Left lung (tissue), 10 donors: Measurements from ENCODE around the gene SLC43A3. TPM values are rescaled to one million over a fixed set of nuclear protein-coding genes. Genes with fewer than 3 reads are reported as not detected.

Source experiments
- ATAC-seq: fragments of 200-7000 bp; cut with Tn5 transposase; one replicate; pipeline ENCODE4 v1.9.1; 2020; ENCODE audit warnings: moderate library complexity
- DNase-seq, 4 donors: peaks; one replicate each; pipeline ENCODE4 v3.0.0-alpha.2; 2013 to 2020
- H3K27ac ChIP-seq, 2 donors: fragments of 200-600 bp; sonication (generic) in 1 of 2; one replicate each; pipeline versions ENCODE4 v1.5.0 to v1.8.0; 2020 to 2021
- H3K27me3 ChIP-seq, 2 donors: fragments of 200-600 bp; sonication (generic) in 1 of 2; one replicate each; pipeline versions ENCODE4 v1.5.0 to v1.8.0; 2020 to 2021
- H3K36me3 ChIP-seq, 2 donors: fragments of 200-600 bp; sonication (generic) in 1 of 2; one replicate each; pipeline versions ENCODE4 v1.5.0 to v1.8.0; 2020 to 2021
- H3K4me1 ChIP-seq, 2 donors: fragments of 200-600 bp; one replicate each; pipeline ENCODE4 v1.8.0; 2021
- H3K4me3 ChIP-seq, 2 donors: fragments of 200-600 bp; sonication (generic) in 1 of 2; one replicate each; pipeline versions ENCODE4 v1.5.0 to v1.8.0; 2020 to 2021; ENCODE audit warnings: mild to moderate bottlenecking in 1 of 2
- H3K9me3 ChIP-seq, 2 donors: fragments of 200-600 bp; sonication (generic) in 1 of 2; one replicate each; pipeline versions ENCODE4 v1.5.0 to v1.8.0; 2020 to 2021
- CTCF ChIP-seq, 2 donors: fragments of 200-600 bp; sonication (generic) in 1 of 2; IDR thresholded peaks; one replicate each; pipeline versions ENCODE4 v1.5.0 to v1.8.0; 2021; ENCODE audit warnings: antibody characterized with exemption in 2 of 2
- intact Hi-C, 2 donors: fragments of 100-400 bp; cut with DNase I; formaldehyde crosslinking; loops; one replicate each; pipeline versions ENCODE4 v1.11.2 to v1.14.2; 2022
- polyA plus RNA-seq, 6 donors: library from polyadenylated mRNA; unstranded; fragments of 120-200 nt; gene quantifications; one replicate each; pipeline ENCODE4 v1.2.1, GENCODE V29; 2013; ENCODE audit not compliant: insufficient read length in 6 of 6
- total RNA-seq, 2 donors: library from RNA; stranded (reverse); fragmentation: NEBNext Ultra II Directional; extraction: Animal tissue kit (Norgen Biotek cat#: 25700); gene quantifications; one replicate each; pipeline ENCODE4 v1.2.1, GENCODE V29; 2021
- donor health status: DM: no; HTN: yes; CAD: no.
- donor health status: DM: no; HTN: no; CAD: no.

SLC43A3 gene
- total and polyA plus RNA-seq, 8 donors = 35.0 to 185 (median 40.8) TPM

DNA sequence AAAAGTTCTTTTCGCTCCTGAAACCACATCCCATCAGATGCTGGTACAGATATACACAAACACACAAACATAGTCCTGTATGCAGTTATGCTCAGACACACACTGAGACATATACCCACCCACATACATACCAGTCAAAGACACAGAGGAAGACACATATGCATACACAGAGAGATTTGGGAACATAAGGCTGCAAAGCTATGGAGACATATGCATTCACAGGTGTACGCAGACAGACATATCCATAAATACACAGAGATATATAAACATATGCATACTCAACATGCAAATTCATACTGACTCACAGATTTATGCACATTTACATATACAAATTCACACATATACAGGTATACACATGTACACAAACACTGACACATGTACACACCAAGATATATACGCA, 52.0 kb downstream of the SLC43A3 start:
- peaks cover 0 to 13% of the 10 kb centered on the region in 2 donors for H3K27me3 ChIP-seq
- DNase-seq (no peak), ATAC-seq (no peak)
- intact Hi-C loops = no loop called here
- H3K4me3 ChIP-seq = no peak overlapping the region
- H3K4me1 ChIP-seq = no peaks in the 10 kb centered on the region
- H3K36me3 ChIP-seq = no peaks in the 10 kb centered on the region
- no peak for TF ChIP-seq CTCF (IDR thresholded peaks at IDR 0.05)
- H3K9me3 ChIP-seq = no peaks in the 10 kb centered on the region
- no peak overlapping the region for H3K27ac ChIP-seq

DNA sequence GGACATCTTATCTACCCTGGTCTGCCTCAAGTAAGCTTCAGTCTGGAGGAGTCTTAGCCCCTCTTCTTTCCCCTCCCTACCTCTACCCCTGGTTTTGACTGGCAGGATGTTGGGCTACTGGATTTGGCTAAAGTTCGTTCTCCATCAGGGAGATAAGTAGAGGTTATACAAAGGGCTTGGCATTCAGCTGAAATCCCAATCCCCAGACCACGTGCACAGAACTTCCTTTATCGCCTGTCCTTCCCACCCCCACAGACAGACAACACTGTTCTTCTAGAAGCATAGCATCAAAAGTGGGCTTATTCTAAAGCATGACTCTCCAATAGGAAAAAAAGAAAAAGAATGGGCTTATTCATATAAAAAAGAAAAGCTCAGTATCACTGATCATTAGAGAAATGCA, 53.8 kb downstream of the SLC43A3 start:
- TF ChIP-seq CTCF (IDR thresholded peaks at IDR 0.05) = no peak
- ATAC-seq = no peak

DNA sequence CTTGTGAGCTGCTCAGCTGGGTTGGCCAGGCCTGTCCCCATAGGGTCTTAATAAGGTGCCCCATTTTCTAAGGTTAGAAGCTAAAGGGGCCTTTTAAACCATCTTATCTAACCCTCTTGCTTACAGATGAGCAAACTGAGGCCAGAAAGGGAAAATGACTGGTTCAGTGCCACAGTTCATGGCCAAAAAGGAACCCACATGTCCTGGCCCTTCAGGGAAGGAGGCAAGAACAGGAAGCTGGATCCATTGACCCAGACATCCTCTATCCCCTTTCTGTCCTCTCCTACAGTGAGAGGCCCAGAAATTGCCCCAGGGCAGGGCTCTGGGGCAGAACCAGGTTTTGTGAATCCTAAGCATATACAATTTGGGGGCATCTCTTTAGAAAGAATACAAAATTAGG, 56.0 kb downstream of the SLC43A3 start:
- Histone ChIP-seq H3K27me3 (no peaks in the 10 kb centered on the region), H3K4me1 (peaks cover 0 to 14% of the 10 kb centered on the region in 2 donors), H3K4me3 (no peak overlapping the region), H3K27ac (no peak overlapping the region), H3K9me3 (no peaks in the 10 kb centered on the region), H3K36me3 (no peaks in the 10 kb centered on the region)
- TF ChIP-seq CTCF (IDR thresholded peaks at IDR 0.05) = no peak
- DNase-seq (no peak), ATAC-seq (no peak)
- intact Hi-C loops = no loop called here

More for the DNA sequence above, 53.8 kb downstream of the SLC43A3 start:
- H3K27ac ChIP-seq = no peak overlapping the region
- peaks cover 0 to 13% of the 10 kb centered on the region in 2 donors for H3K27me3 ChIP-seq
- H3K36me3 ChIP-seq = no peaks in the 10 kb centered on the region
- no peak overlapping the region for H3K4me3 ChIP-seq
- H3K4me1 ChIP-seq = peaks cover 0 to 11% of the 10 kb centered on the region in 2 donors
- H3K9me3 ChIP-seq = no peaks in the 10 kb centered on the region
- intact Hi-C loops = no loop called here
- no peak for DNase-seq

- no peak overlapping the region for H3K27ac ChIP-seq
- intact Hi-C loops = no loop called here
- no peak for ATAC-seq
- peaks cover 0 to 14% of the 10 kb centered on the region in 2 donors for H3K4me1 ChIP-seq
- no peak for TF ChIP-seq CTCF (IDR thresholded peaks at IDR 0.05)
- H3K36me3 ChIP-seq = no peaks in the 10 kb centered on the region
- H3K9me3 ChIP-seq = no peaks in the 10 kb centered on the region
- peak in 1 of 4 donors; percentile 45 for DNase-seq
- no peak overlapping the region for H3K4me3 ChIP-seq
- H3K27me3 ChIP-seq = no peaks in the 10 kb centered on the region
Observed at GRCh38 chr11:57370251-57370650, 56.7 kb downstream of the SLC43A3 start.

GRCh38 chr11:57368845-57369232, 58.1 kb downstream of the SLC43A3 start:
- Histone ChIP-seq H3K36me3 (no peaks in the 10 kb centered on the region), H3K27ac (no peak overlapping the region), H3K27me3 (no peaks in the 10 kb centered on the region), H3K4me1 (peaks cover 0 to 14% of the 10 kb centered on the region in 2 donors), H3K4me3 (no peak overlapping the region), H3K9me3 (no peaks in the 10 kb centered on the region)
- TF ChIP-seq CTCF (IDR thresholded peaks at IDR 0.05) = no peak
- ATAC-seq (no peak), DNase-seq (no peak)
- intact Hi-C loops = no loop called here
